K562 (cell line): ENCODE results near the gene HLA-B. TPM values are rescaled to one million over a fixed set of nuclear protein-coding genes. Genes with fewer than 3 reads are reported as not detected.
A peak's percentile ranks its signal among the peaks of the same experiment; 100 is the strongest.

ENCODE experiments used
- ATAC-seq: fragments of 200-7000 bp; cut with Tn5 transposase; 3 replicates; pipeline ENCODE4 v1.9.1; 2020; ENCODE audit warnings: moderate library complexity
- BruUV-seq: library from RNA; stranded (reverse); fragments of 400-500 nt; replicated peaks from 2 replicates; lab custom pipeline; 2021; lab: Mats Ljungman, UMichigan
- CTCF ChIA-PET: fragments of 300-600 bp; formaldehyde crosslinking; extraction: SDS; loops from one replicate; lab custom pipeline; 2021; ENCODE audit warnings: low intra/inter-chr PET ratio; lab: Yijun Ruan, JAX
- POLR2A ChIA-PET: fragments of 300-600, 350-650 bp; sonication (Branson Sonifier 250); formaldehyde crosslinking; extraction: SDS; loops from one replicate; lab custom pipeline; 2021; ENCODE audit warnings: antibody characterized with exemption, inconsistent platforms; lab: Yijun Ruan, JAX
- DNase-seq, 4 experiments: peaks; one replicate each; pipeline versions ENCODE4 v3.0.0 to v3.0.0-alpha.2; 2011 to 2018; ENCODE audit warnings: low spot score in 3 of 4, mixed read lengths in 3 of 4; ENCODE audit errors: extremely low read depth in 1 of 4
- FAIRE-seq: peaks from 2 replicates; lab custom pipeline; 2011; peaks lifted over from hg19 to GRCh38; lab: Jason Lieb, UNC
- H2AFZ ChIP-seq: 2 replicates; pipeline ENCODE4 v1.6.0; 2011; ENCODE audit warnings: low read depth, low read length, control low read depth, inconsistent platforms
- H3K27ac ChIP-seq: fragments of 200-600 bp; 3 replicates; pipeline ENCODE4 v1.8.0; 2011; ENCODE audit warnings: low read depth, mild to moderate bottlenecking, control low read depth, inconsistent platforms, low read length, moderate library complexity, mixed read lengths; ENCODE audit errors: extremely low read depth
- H3K27me3 ChIP-seq, 2 experiments: fragments of 300-600 bp in 1 of 2; 2 replicates in 1 of 2; 3 replicates in 1 of 2; pipeline versions ENCODE4 v1.6.0 to v1.8.0; 2011; ENCODE audit warnings: inconsistent platforms in 2 of 2, low read length in 2 of 2, mild to moderate bottlenecking in 1 of 2, mixed read lengths in 1 of 2, moderate library complexity in 1 of 2; ENCODE audit not compliant: control insufficient read depth in 2 of 2, insufficient read depth in 2 of 2
- H3K36me3 ChIP-seq: fragments of 300-600 bp; 3 replicates; pipeline ENCODE4 v1.8.0; 2011; ENCODE audit warnings: mild to moderate bottlenecking, low read length, inconsistent platforms; ENCODE audit not compliant: control insufficient read depth, insufficient read depth
- H3K4me1 ChIP-seq, 2 experiments: fragments of 200-600 bp in 1 of 2; replicated peaks in 1 of 2; 2 replicates in 1 of 2; 3 replicates in 1 of 2; pipeline versions ENCODE4 v1.5.1 to v1.8.0; 2011; ENCODE audit warnings: inconsistent platforms in 2 of 2, low read length in 2 of 2, mild to moderate bottlenecking in 1 of 2, mixed read lengths in 1 of 2, moderate library complexity in 1 of 2; ENCODE audit not compliant: control insufficient read depth in 2 of 2, insufficient read depth in 2 of 2
- H3K4me2 ChIP-seq: 2 replicates; pipeline ENCODE4 v1.6.1; 2011; ENCODE audit warnings: low read length, control low read depth, inconsistent platforms, mixed read lengths; ENCODE audit not compliant: insufficient read depth
- H3K4me3 ChIP-seq: fragments of 200-600 bp; sonication (generic), shearing (Covaris generic); 2 replicates; pipeline ENCODE4 v1.5.1; 2016; ENCODE audit warnings: control low read depth, inconsistent platforms
- H3K79me2 ChIP-seq: fragments of 200-600 bp; 3 replicates; pipeline ENCODE4 v1.8.0; 2011; ENCODE audit warnings: low read length, inconsistent platforms; ENCODE audit not compliant: control insufficient read depth, insufficient read depth
- H3K9ac ChIP-seq, 2 experiments: 2 replicates each; pipeline versions ENCODE4 v1.6.0 to v1.6.1; 2011; ENCODE audit warnings: low read depth in 2 of 2, low read length in 2 of 2, control low read depth in 1 of 2, inconsistent platforms in 1 of 2, mild to moderate bottlenecking in 1 of 2, mixed read lengths in 1 of 2; ENCODE audit not compliant: insufficient read depth in 1 of 2
- H3K9me1 ChIP-seq: one replicate; pipeline ENCODE4 v1.6.0; 2011; ENCODE audit warnings: inconsistent platforms, mild to moderate bottlenecking, low read length, moderate library complexity; ENCODE audit not compliant: control insufficient read depth, insufficient read depth
- H3K9me3 ChIP-seq: replicated peaks from 2 replicates; pipeline ENCODE4 v1.5.1; 2011; ENCODE audit warnings: low read depth, low read length, inconsistent platforms; ENCODE audit not compliant: control insufficient read depth, insufficient read depth
- H4K20me1 ChIP-seq: replicated peaks from 2 replicates; pipeline ENCODE4 v1.6.1; 2011; ENCODE audit warnings: low read length, inconsistent platforms, mixed read lengths; ENCODE audit not compliant: control insufficient read depth, insufficient read depth
- CBX8 ChIP-seq: fragments of 200-600 bp; sonication (generic); IDR thresholded peaks from 2 replicates; pipeline ENCODE4 v1.6.1; 2012; ENCODE audit warnings: borderline replicate concordance, mixed run types, low read depth, mild to moderate bottlenecking, moderate library complexity, mixed read lengths, low read length, control low read depth, inconsistent platforms; ENCODE audit not compliant: poor library complexity, severe bottlenecking; ENCODE audit errors: extremely low read depth
- HDGF ChIP-seq: fragments of 450-650 bp; IDR thresholded peaks from 2 replicates; pipeline ENCODE4 v1.6.1; 2016
- HNRNPH1 ChIP-seq: fragments of 200-400 bp; formaldehyde crosslinking; optimal IDR thresholded peaks from 2 replicates; pipeline ENCODE3; 2017; ENCODE audit warnings: low read depth, mild to moderate bottlenecking, low read length, moderate library complexity
- LARP7 ChIP-seq: fragments of 450-650 bp; IDR thresholded peaks from 2 replicates; pipeline ENCODE4 v1.6.1; 2016
- SP2 ChIP-seq: IDR thresholded peaks from 2 replicates; pipeline ENCODE4 v1.6.1; 2011; ENCODE audit warnings: mild to moderate bottlenecking, low read depth, low read length, moderate library complexity; ENCODE audit not compliant: poor library complexity, severe bottlenecking; ENCODE audit errors: extremely low read depth
- SRF ChIP-seq, 2 experiments: fragments of 250-450, 450-650 bp in 1 of 2; sonication (Bioruptor Pico) in 1 of 2; sonication (generic) in 1 of 2; formaldehyde crosslinking; IDR thresholded peaks; 2 replicates each; pipeline versions ENCODE4 v1.5.0 to v1.5.1; 2020 to 2022; ENCODE audit warnings: mild to moderate bottlenecking in 1 of 2, missing genetic modification reagents in 1 of 2
- WGBS: fragments of 100-300 bp; shearing (Covaris generic); methylation state at CpG from one replicate; pipeline ENCODE4 v1.1.6; 2016; ENCODE audit warnings: low coverage, mixed read lengths; ENCODE audit not compliant: insufficient coverage; ENCODE audit errors: missing lambda C conversion rate; 5-methylcytosine and 5-hydroxymethylcytosine counted together
- in situ Hi-C: fragments of 300-500 bp; cut with MboI; formaldehyde crosslinking; loops from 4 replicates; pipeline ENCODE4 v1.15.0; 2018; ENCODE audit warnings: inconsistent platforms, mixed read lengths
- intact Hi-C: fragments of 100-400 bp; cut with micrococcal nuclease; formaldehyde crosslinking; loops from 2 replicates; pipeline ENCODE4 v1.14.2; 2022
- polyA plus RNA-seq, 8 experiments: library from polyadenylated mRNA; depleted of rRNA in 4 of 8; stranded (reverse) in 5 of 8; unstranded in 3 of 8; fragments of >200 nt; fragmentation: Nextera tagmentation in 2 of 8; fragmentation: Illumina TruSeq in 1 of 8; extraction: Ambion mirVana in 2 of 8; extraction: Trizol in 1 of 8; gene quantifications; 2 replicates each; pipeline versions ENCODE4 v1.2.1 to v1.2.3, GENCODE V29; 2011 to 2014; ENCODE audit warnings: inconsistent platforms in 1 of 8, missing spikeins in 1 of 8
- total RNA-seq, 7 experiments: library from RNA; depleted of rRNA in 6 of 7; stranded (reverse); fragments of >200 nt in 6 of 7; fragmentation: Illumina TruSeq in 2 of 7; extraction: Trizol in 2 of 7; gene quantifications; 2 replicates each; pipeline versions ENCODE4 v1.2.1 to v1.2.3, GENCODE V29; 2011 to 2021; ENCODE audit warnings: low replicate concordance in 1 of 7
- TF ChIP-seq, protein P1 (sequence below): sonication (generic); formaldehyde crosslinking; IDR thresholded peaks from 2 replicates; pipeline ENCODE4 v1.8.0; 2022; ENCODE audit warnings: mild to moderate bottlenecking, missing genetic modification reagents

Gene HLA-B
- total and polyA plus RNA-seq, 9 of the 15 experiments (the other 6 are each of a cell fraction or from before 2014, with no cell fraction given): 0.07 to 9.7 (median 0.65) TPM; not detected in 2

GRCh38 chr6:31336896-31337496, 20.0 kb downstream of the HLA-B start:
- POLR2A ChIA-PET: no interaction called here
- no peak for FAIRE-seq

GRCh38 chr6:31332637-31333602, 24.1 kb downstream of the HLA-B start:
- H3K4me2 ChIP-seq: no peak overlapping the region
- H3K27ac ChIP-seq: no peak overlapping the region
- no peak overlapping the region for H2AFZ ChIP-seq
- no peak overlapping the region for H3K4me3 ChIP-seq
- H4K20me1 ChIP-seq: no peaks in the 10 kb centered on the region
- intact Hi-C loops: no loop called here
- no peaks in the 10 kb centered on the region for H3K36me3 ChIP-seq
- H3K9ac ChIP-seq: no peak overlapping the region
- ChIA-PET CTCF (interaction anchor here (0.5 kb wide), 1 partner anchor 113 kb away, joined by 3 read pairs; no protein-coding TSS in a partner anchor), POLR2A (no interaction called here)
- no peaks in the 10 kb centered on the region for H3K9me1 ChIP-seq
- H3K27me3 ChIP-seq: no peaks in the 10 kb centered on the region
- H3K4me1 ChIP-seq: no peaks in the 10 kb centered on the region
- no peak for DNase-seq
- no TSS peak for BruUV-seq
- 0% methylated on average over 4 of the region's 4 CpGs for WGBS
- in situ Hi-C loops: no loop called here
- H3K79me2 ChIP-seq: no peaks in the 10 kb centered on the region
- no peak for FAIRE-seq
- no peak for ATAC-seq
- no peaks in the 10 kb centered on the region for H3K9me3 ChIP-seq
- TF ChIP-seq HNRNPH1: no peak
- TF ChIP-seq, protein P1, sequence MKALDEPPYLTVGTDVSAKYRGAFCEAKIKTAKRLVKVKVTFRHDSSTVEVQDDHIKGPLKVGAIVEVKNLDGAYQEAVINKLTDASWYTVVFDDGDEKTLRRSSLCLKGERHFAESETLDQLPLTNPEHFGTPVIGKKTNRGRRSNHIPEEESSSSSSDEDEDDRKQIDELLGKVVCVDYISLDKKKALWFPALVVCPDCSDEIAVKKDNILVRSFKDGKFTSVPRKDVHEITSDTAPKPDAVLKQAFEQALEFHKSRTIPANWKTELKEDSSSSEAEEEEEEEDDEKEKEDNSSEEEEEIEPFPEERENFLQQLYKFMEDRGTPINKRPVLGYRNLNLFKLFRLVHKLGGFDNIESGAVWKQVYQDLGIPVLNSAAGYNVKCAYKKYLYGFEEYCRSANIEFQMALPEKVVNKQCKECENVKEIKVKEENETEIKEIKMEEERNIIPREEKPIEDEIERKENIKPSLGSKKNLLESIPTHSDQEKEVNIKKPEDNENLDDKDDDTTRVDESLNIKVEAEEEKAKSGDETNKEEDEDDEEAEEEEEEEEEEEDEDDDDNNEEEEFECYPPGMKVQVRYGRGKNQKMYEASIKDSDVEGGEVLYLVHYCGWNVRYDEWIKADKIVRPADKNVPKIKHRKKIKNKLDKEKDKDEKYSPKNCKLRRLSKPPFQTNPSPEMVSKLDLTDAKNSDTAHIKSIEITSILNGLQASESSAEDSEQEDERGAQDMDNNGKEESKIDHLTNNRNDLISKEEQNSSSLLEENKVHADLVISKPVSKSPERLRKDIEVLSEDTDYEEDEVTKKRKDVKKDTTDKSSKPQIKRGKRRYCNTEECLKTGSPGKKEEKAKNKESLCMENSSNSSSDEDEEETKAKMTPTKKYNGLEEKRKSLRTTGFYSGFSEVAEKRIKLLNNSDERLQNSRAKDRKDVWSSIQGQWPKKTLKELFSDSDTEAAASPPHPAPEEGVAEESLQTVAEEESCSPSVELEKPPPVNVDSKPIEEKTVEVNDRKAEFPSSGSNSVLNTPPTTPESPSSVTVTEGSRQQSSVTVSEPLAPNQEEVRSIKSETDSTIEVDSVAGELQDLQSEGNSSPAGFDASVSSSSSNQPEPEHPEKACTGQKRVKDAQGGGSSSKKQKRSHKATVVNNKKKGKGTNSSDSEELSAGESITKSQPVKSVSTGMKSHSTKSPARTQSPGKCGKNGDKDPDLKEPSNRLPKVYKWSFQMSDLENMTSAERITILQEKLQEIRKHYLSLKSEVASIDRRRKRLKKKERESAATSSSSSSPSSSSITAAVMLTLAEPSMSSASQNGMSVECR (CRISPR knock-in tag): no peak

More at GRCh38 chr6:31336896-31337496, 20.0 kb downstream of the HLA-B start:
- BruUV-seq: no TSS peak
- no peak for ATAC-seq
- Histone ChIP-seq H3K9me1 (no peaks in the 10 kb centered on the region), H3K27ac (no peak overlapping the region), H4K20me1 (no peaks in the 10 kb centered on the region), H3K4me1 (no peaks in the 10 kb centered on the region), H3K4me2 (no peak overlapping the region), H3K4me3 (no peak overlapping the region), H3K36me3 (no peaks in the 10 kb centered on the region), H2AFZ (no peak overlapping the region), H3K79me2 (no peaks in the 10 kb centered on the region), H3K27me3 (no peaks in the 10 kb centered on the region), H3K9ac (no peak overlapping the region), H3K9me3 (peaks cover 2% of the 10 kb centered on the region)
- no peak for DNase-seq
- TF ChIP-seq SRF (CRISPR knock-in tag; IDR thresholded peaks at IDR 0.05) (peak in 1 of 2 experiments; percentile 54; a peak in 1 of 4 replicates), LARP7 (no peak), SP2 (no peak), HDGF (no peak), CBX8 (no peak)
- in situ Hi-C loops (no loop called here), intact Hi-C loops (no loop called here)
- CTCF ChIA-PET: no interaction called here
- WGBS: 0% methylated on average over 3 of the region's 3 CpGs
